DOHH2 (cell line): Measurements from ENCODE around the gene SSBP3.

Experiments
- EZH2phosphoT487 ChIP-seq: fragments of 200-600 bp; sonication (generic); IDR thresholded peaks from 2 replicates; pipeline ENCODE4 v1.6.1; 2017; ENCODE audit warnings: borderline replicate concordance, mild to moderate bottlenecking, antibody characterized with exemption, low read length, moderate library complexity, mixed read lengths
- TF ChIP-seq, protein P1 (sequence below): fragments of 200-600 bp; sonication (generic); IDR thresholded peaks from one replicate; pipeline ENCODE4 v1.5.1; 2014; ENCODE audit warnings: antibody characterized with exemption, mild to moderate bottlenecking, low read depth, low read length; ENCODE audit not compliant: poor library complexity, severe bottlenecking

DNA sequence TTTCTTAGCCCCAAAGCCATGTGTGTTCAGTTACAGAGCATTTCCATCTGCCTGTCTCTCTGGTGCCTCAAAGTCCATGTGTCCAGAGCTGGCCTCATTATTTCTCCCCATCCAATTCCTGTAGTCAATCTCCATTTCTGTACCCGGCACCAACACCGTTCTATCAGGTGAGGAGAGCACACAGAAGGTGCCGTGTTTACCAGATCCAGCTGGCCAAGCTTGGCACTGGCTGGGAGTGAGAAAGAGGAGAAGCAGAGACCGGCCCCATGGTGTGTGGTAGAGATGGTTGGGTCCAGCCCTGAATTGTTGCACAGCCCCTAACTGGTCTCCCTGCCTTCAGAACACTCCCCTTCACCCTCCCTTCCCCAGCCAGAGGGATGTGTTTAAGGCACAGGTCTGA lies 7.5 kb upstream of the SSBP3 start:
- TF ChIP-seq, protein P1, sequence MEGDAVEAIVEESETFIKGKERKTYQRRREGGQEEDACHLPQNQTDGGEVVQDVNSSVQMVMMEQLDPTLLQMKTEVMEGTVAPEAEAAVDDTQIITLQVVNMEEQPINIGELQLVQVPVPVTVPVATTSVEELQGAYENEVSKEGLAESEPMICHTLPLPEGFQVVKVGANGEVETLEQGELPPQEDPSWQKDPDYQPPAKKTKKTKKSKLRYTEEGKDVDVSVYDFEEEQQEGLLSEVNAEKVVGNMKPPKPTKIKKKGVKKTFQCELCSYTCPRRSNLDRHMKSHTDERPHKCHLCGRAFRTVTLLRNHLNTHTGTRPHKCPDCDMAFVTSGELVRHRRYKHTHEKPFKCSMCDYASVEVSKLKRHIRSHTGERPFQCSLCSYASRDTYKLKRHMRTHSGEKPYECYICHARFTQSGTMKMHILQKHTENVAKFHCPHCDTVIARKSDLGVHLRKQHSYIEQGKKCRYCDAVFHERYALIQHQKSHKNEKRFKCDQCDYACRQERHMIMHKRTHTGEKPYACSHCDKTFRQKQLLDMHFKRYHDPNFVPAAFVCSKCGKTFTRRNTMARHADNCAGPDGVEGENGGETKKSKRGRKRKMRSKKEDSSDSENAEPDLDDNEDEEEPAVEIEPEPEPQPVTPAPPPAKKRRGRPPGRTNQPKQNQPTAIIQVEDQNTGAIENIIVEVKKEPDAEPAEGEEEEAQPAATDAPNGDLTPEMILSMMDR = no peak
- TF ChIP-seq EZH2phosphoT487 = no peak
